Measurements from ENCODE around the gene C19orf12. TPM values are rescaled to one million over a fixed set of nuclear protein-coding genes. Genes with fewer than 3 reads are reported as not detected.

C19orf12 gene
- total RNA-seq, 4 donors from 2014 or later = 118 to 324 (median 167) TPM

DNA sequence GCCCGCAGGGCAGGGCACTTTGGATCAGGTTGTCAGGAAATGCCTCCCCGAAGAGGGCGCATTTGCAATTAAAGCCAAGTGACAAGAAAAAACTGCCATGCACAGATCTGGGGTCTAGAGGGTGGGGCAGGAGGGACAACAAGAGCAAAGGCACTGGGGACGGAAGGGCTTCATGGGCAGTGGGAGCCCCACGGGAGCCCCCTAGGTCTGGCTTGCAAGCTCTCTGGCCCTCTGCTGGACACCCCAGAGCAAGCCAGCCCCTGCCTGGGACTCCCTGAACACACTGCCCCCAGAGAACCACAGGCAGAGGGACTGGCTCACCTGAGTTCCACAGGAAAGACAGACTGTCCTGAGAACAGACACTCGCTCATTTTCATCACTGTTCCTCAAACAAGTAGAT lies 30.2 kb upstream of the C19orf12 start:
- TF ChIP-seq, protein P1, sequence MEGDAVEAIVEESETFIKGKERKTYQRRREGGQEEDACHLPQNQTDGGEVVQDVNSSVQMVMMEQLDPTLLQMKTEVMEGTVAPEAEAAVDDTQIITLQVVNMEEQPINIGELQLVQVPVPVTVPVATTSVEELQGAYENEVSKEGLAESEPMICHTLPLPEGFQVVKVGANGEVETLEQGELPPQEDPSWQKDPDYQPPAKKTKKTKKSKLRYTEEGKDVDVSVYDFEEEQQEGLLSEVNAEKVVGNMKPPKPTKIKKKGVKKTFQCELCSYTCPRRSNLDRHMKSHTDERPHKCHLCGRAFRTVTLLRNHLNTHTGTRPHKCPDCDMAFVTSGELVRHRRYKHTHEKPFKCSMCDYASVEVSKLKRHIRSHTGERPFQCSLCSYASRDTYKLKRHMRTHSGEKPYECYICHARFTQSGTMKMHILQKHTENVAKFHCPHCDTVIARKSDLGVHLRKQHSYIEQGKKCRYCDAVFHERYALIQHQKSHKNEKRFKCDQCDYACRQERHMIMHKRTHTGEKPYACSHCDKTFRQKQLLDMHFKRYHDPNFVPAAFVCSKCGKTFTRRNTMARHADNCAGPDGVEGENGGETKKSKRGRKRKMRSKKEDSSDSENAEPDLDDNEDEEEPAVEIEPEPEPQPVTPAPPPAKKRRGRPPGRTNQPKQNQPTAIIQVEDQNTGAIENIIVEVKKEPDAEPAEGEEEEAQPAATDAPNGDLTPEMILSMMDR (IDR thresholded peaks at IDR 0.05; ENCODE audit: low read depth) = no peak

DNA sequence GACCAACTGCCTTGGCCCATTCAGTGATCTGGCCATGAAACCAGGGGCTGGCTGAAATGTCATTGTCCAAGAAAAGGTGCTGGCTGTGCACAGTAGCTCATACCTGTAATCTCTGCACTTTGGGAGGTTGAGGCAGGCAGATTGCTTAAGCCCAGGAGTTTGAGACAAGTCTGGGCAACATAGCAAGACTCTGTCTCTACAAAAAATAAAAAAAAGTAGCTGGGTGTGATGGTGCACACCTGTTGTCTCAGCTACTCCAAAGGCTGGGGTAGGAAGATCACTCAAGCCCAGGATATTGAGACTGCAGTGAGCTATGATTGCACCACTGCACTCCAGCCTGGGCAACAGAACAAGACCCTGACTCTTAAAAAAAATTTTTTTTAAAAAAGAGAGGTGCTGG lies 28.6 kb upstream of the C19orf12 start:
- TF ChIP-seq, protein P1 (IDR thresholded peaks at IDR 0.05; ENCODE audit: low read depth) = no peak

DNA sequence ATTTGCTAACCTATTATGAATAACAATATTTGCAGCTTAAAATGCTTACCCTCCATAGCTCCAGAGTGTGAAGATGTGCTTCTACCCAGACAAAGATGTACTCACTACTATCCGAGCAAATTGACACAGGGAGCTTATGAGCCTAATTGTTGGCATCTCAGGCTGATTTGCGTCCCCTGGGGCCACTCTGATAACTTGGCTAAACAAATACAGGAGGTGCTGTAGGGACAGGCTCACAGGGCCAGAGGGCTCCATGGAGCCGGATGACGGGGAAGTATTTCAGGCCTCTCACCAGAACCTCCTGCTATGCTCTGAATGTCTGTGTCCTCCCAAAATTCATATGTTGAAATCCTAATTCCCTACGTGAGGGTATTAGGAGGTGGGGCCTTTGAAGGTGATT lies 26.7 kb upstream of the C19orf12 start:
- TF ChIP-seq, protein P1 (IDR thresholded peaks at IDR 0.05; ENCODE audit: low read depth) = no peak

DNA sequence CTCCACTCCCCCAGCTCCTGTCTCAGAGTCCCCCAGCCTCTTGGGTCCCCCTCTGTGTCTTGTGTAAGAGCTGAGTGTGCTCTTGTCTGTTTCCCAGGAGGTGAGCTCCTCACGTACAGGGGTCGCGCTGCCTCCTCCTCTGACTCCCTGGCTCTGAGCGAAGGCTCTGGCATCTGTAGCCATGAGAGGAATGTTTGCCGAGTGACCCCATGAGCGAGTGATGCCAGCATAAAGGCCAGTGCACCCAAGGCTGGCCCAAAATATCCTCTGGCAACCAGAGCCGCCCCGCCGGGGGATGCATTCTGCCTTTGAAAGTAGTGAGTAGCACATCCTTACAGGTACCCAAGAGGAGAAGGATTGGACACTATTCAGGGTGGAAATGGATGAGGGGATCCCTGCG lies 26.2 kb upstream of the C19orf12 start:
- TF ChIP-seq, protein P1 (IDR thresholded peaks at IDR 0.05; ENCODE audit: low read depth) = no peak

DNA sequence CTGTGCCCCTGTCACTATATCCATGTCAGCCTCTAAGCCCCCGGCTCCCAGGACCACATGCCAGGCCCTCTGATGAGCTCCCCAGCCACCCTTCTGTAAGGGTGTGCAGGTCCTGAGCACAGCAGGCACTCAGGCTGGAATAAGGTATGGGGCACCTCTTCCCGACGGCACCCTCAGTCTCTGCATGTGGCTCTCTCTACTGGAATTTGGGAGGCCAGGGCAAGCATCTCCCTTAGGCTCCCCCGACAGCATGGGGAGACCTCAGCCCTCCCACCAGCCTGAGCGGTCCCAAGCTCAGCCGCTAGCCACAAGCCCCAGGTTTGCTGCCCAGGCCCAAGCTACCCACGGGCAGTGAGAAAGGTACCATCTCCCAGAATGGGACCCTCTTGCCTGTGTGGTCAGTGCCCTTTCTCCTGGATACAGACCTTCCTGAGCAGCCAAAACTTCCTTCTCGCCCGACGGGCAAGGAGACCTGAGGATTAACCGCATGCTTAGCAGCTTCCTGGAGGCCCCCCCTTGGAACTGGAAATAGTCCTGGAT lies 22.5 kb upstream of the C19orf12 start:
- TF ChIP-seq, protein P1 (IDR thresholded peaks at IDR 0.05; ENCODE audit: low read depth) = no peak

DNA sequence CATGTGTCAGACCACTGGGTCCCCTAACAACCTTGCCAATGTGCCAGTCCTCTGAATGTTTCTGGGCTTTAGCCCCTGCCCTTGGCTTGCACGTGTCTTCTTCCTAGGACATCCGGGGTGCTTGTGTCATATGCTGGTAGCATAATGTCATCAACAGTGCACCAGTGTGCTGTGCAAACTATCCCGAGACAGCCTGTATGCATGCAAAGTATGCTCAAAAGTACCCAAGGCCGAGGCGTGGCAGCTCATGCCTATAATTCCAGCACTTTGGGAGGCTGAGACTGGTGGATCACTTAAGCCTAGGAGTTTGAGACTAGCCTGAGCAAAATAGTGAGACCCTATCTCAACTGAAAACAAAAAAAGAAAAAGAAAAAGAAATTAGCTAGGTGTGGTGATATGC lies 20.8 kb upstream of the C19orf12 start:
- TF ChIP-seq, protein P1 (IDR thresholded peaks at IDR 0.05; ENCODE audit: low read depth) = no peak

DNA sequence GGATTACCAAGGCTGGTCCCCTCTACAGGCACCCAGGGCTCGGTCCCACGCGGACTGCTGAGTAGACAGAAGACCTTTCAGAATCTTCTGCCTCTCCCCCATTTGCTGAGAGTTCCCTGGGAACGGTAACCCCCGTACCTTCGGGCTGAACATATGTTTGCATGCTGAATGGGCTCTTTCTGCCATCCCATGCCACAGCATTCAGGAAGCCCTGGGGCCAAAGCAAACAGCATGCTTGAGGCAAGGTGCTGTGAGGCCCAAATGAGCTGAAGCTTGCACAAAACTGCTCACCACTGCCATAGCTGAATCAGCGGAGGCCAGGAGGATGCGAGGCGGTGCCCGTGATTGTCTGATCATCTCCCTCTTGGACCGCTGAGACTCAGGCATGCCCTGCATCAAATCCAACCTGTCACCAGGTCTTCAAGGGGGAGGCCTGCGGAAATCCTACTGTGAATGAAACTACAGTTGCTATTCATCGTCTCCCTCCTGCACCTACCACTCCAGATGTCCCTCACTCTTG lies 16.3 kb upstream of the C19orf12 start:
- TF ChIP-seq, protein P1 (IDR thresholded peaks at IDR 0.05; ENCODE audit: low read depth) = no peak
